Stimulated activated CD8-positive, alpha-beta memory T cell treated with anti-CD3 and anti-CD28 coated beads, Interleukin-4, amount 100 ng/mL, for 24 hours (primary cell): ENCODE measurements around the gene NPFFR2.
"Not testable (repeated sequence)": the region's sequence is repeated elsewhere in the genome, so short reads cannot be mapped to it uniquely, and the experiment has no call there.

Source experiments
- DNase-seq: peaks from one replicate; pipeline ENCODE4 v3.0.0-alpha.2; 2020; ENCODE audit warnings: low read depth

NPFFR2 gene

GRCh38 chr4:72112514-72113156 is 80.8 kb downstream of the NPFFR2 start:
- DNase-seq, result no peak

GRCh38 chr4:72118017-72118416 is 86.2 kb downstream of the NPFFR2 start:
- no peak for DNase-seq

DNA sequence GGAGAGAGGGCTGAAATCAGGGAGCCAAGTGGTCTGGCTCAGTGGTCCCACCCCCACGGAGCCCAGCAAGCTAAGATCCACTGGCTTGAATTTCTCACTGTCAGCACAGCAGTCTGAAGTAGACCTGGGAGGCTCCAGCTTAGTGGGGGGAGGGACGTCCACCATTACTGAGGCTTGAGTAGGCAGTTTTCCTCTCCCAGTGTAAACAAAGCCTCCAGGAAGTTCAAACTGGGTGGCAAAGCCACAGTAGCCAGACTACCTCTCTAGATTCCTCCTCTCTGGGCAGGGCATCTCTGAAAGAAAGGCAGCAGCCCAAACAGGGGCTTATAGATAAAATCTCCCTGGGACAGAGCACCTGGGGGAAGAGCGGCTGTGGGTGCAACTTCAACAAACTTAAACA is 88.1 kb downstream of the NPFFR2 start:
- DNase-seq, result no peak

DNA sequence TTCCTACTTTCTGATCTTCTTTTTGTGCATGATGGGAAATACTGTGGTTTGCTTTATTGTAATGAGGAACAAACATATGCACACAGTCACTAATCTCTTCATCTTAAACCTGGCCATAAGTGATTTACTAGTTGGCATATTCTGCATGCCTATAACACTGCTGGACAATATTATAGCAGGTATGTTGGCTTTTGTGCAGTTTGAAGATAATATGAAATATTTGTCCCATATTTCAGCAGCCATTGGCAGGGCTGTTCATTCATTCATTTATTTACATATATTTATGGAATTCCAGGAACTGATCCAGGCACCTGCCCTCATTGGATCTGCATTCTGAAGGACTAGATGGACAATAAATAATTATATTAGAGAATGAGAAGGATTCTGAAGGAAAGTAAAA is 96.9 kb downstream of the NPFFR2 start:
- DNase-seq, result no peak

DNA sequence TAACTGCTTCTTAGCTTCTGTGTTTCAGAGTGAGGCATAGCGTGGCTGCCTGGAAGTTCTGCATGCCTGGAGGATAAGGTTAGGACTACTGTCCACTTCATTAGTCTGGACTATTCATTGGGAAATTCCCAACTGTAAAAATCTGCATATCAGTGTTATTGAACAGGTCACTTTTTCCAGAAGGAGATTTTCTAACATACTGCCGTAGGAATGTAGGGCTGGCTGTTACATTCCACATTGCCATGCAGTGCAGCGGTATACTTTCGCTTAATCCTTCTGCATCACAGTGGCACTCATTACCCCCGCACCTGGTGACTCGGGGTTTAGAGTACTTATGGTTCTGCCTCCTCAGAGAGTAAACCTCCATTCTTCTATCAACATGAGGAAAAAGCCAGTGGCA is 104.6 kb downstream of the NPFFR2 start:
- no peak for DNase-seq

DNA sequence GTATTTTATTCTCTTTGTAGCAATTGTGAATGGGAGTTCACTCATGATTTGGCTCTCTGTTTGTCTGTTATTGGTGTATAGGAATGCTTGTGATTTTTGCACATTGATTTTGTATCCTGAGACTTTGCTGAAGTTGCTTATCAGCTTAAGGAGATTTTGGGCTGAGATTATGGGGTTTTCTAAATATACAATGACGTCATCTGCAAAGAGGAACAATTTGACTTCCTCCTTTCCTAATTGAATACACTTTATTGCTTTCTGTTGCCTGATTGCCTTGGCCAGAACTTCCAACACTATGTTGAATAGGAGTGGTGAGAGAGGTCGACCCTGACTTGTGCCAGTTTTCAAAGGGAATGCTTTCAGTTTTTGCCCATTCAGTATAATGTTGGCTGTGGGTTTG is 108.2 kb downstream of the NPFFR2 start:
- DNase-seq, result not testable (repeated sequence)

DNA sequence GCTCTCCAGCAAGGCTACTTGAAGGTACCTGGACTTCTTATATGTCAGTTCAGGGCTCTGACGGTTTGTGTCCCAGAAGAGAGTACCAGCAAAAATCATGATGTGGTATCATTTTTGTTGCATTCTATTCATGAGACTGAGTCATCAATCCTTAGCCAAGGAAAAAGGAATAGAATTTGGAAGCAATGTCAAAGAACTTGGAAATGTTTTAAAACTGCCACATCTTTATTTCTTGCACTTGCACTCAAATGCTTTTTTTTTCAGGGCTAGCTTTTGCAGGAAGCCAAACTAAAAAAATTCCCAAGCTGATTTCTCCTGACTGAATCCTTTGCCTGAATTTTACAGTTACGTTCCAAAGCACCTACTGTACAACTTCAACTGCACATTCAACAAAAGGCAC is 112.4 kb downstream of the NPFFR2 start:
- no peak for DNase-seq

DNA sequence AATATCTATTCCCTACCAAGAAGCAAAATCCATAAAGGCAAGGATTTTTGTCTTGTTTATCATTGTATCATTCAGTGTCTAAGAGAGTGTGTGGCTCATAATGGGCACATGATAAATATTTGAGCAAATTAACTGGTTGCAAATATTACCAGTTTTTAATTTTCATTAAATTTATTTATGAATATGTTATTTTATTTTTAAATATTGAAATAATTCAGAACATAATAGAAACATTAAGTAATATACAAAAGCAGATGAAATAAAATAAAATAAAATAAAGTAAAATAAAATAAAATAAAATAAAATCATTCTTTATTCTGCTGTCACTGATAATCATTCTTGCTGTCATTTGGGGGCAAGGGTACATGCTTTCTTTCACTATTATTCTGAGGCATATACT is 120.9 kb downstream of the NPFFR2 start:
- no peak for DNase-seq

DNA sequence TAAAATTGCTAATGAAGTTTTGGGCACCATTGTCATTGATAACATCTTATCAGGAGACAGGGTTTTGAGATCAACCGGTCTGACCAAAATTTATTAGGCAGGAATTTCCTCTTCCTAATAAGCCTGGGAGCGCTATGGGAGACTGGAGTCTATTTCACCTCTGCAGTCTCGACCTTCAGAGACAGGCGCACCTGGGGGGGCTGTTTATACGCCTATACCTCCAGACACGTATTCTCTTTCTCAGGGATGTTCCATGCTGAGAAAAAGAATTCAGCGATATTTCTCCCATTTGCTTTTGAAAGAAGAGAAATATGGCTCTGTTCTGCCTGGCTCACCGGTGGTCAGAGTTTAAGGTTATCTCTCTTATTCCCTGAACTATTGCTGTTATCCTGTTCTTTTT is 121.8 kb downstream of the NPFFR2 start:
- not testable (repeated sequence) for DNase-seq

- not testable (repeated sequence) for DNase-seq
These were observed 137.5 kb downstream of the NPFFR2 start for GRCh38 chr4:72169285-72169684.

- no peak for DNase-seq
These were observed 138.1 kb downstream of the NPFFR2 start for GRCh38 chr4:72169861-72170260.

GRCh38 chr4:72171761-72172160 is 140.0 kb downstream of the NPFFR2 start:
- DNase-seq, result no peak

DNA sequence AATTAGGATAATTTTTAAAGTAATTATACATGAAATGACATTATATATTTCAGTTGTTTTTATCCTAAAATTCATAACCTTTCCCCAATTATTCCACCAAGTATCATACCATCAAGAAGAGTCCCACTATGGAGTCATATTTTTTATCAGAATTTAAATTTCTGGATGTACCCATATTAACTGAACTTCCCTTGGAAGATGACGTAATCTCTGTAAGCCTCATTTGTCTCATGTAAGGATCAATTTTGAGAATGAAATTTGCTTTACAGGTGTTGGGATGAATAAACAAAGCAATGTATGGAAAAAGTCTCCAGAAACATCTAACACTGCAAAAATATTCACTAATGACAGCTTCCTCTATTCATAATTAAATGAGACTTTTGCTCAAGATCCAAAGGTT is 147.5 kb downstream of the NPFFR2 start:
- no peak for DNase-seq

GRCh38 chr4:72186714-72187113 is 154.9 kb downstream of the NPFFR2 start:
- DNase-seq, result no peak

DNA sequence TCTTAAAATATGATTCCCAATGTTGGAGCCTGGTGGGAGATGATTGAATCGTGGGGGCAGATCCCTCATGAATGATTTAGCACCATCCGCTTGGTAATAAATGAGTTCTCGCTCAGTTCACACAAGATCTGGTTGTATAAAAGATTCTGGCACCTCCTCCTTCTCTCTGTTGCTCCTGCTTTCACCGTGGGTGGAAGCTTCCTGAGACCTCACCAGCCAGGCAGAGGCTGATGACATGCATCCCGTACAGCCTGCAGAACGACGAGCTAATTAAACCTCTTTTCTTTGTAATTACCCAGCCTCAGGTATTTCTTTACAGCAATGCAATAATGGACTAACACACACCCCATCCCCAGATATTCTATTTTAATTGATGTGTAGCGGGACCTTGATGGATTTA is 162.2 kb downstream of the NPFFR2 start:
- no peak for DNase-seq

- no peak for DNase-seq
These were observed 162.7 kb downstream of the NPFFR2 start for GRCh38 chr4:72194453-72194852.
